Ectodermal cell (in vitro differentiated cells): Measurements from ENCODE around the gene FLII. TPM values are rescaled to one million over a fixed set of nuclear protein-coding genes. Genes with fewer than 3 reads are reported as not detected.
A peak's percentile ranks its signal among the peaks of the same experiment; 100 is the strongest.
"Not testable (repeated sequence)": the region's sequence is repeated elsewhere in the genome, so short reads cannot be mapped to it uniquely, and the experiment has no call there.

Experiments used
- H3K27ac ChIP-seq: 2 replicates; pipeline ENCODE4 v1.7.0; 2013; ENCODE audit warnings: mild to moderate bottlenecking, low read depth, low read length; ENCODE audit not compliant: insufficient read depth, poor library complexity, severe bottlenecking
- H3K27me3 ChIP-seq: 2 replicates; pipeline ENCODE4 v1.7.0; 2013; ENCODE audit warnings: mild to moderate bottlenecking, low read length; ENCODE audit not compliant: insufficient read depth, control insufficient read depth, poor library complexity, severe bottlenecking
- H3K36me3 ChIP-seq: one replicate; pipeline ENCODE4 v1.7.0; 2013; ENCODE audit warnings: low read length; ENCODE audit not compliant: control insufficient read depth, insufficient read depth
- H3K4me1 ChIP-seq: one replicate; pipeline ENCODE4 v1.7.0; 2013; ENCODE audit warnings: low read length; ENCODE audit not compliant: control insufficient read depth, insufficient read depth
- H3K4me3 ChIP-seq: 2 replicates; pipeline ENCODE4 v1.7.0; 2013; ENCODE audit warnings: low read depth, low read length, control low read depth; ENCODE audit not compliant: insufficient read depth
- H3K9me3 ChIP-seq: 2 replicates; pipeline ENCODE4 v1.7.0; 2013; ENCODE audit warnings: mild to moderate bottlenecking, low read length, moderate library complexity; ENCODE audit not compliant: control insufficient read depth
- WGBS, 2 experiments: methylation state at CpG; one replicate each; pipeline ENCODE4 v1.1.7; 2013; ENCODE audit warnings: missing lambda C conversion rate in 2 of 2; 5-methylcytosine and 5-hydroxymethylcytosine counted together
- polyA plus RNA-seq, 4 experiments: library from polyadenylated mRNA; stranded (reverse); fragments of 50-300 nt; gene quantifications; one replicate each; pipeline ENCODE4 v1.2.3, GENCODE V29; 2013

The FLII gene
- 235 TPM for polyA plus RNA-seq (2013, experiment 1 of 4)
- 227 TPM for polyA plus RNA-seq (2013, experiment 2 of 4)
- polyA plus RNA-seq (2013, experiment 3 of 4) = 168 TPM
- 178 TPM for polyA plus RNA-seq (2013, experiment 4 of 4)

- 3% methylated on average over 71 of the region's 71 CpGs for WGBS, 2 experiments
- no peaks in the 10 kb centered on the region for H3K27me3 ChIP-seq
- peak within 1 kb of the TSS; percentile 65 for H3K27ac ChIP-seq
These were observed at the start of gene FLII for GRCh38 chr17:18258356-18259038. Gene FLII (minus strand): TSS chr17:18258738. CDS start chr17:18258690, 48 bp downstream.

GRCh38 chr17:18303206-18303605 is 44.7 kb upstream of the FLII start:
- not testable (repeated sequence) for H3K4me1 ChIP-seq, H3K4me3 ChIP-seq, H3K9me3 ChIP-seq, H3K27ac ChIP-seq, H3K27me3 ChIP-seq
- peaks cover 56% of the 10 kb centered on the region for H3K36me3 ChIP-seq
- WGBS, 2 experiments = 97 to 98% methylated on average over 13 of the region's 13 CpGs

More at GRCh38 chr17:18258356-18259038, at the start of gene FLII:
- H3K4me3 ChIP-seq = peak within 1 kb of the TSS; percentile 85
- no peaks in the 10 kb centered on the region for H3K9me3 ChIP-seq
- peaks cover 24% of the 10 kb centered on the region for H3K36me3 ChIP-seq
- peaks cover 18% of the 10 kb centered on the region for H3K4me1 ChIP-seq

- no peaks in the 10 kb centered on the region for H3K9me3 ChIP-seq
- no peaks in the 10 kb centered on the region for H3K27me3 ChIP-seq
- no peak overlapping the region for H3K4me3 ChIP-seq
- 95% methylated on average over 8 of the region's 8 CpGs for WGBS, 2 experiments
- no peak overlapping the region for H3K27ac ChIP-seq
- H3K4me1 ChIP-seq = no peaks in the 10 kb centered on the region
- peaks cover 44% of the 10 kb centered on the region for H3K36me3 ChIP-seq
These were observed 42.4 kb upstream of the FLII start for GRCh38 chr17:18300725-18301480.

GRCh38 chr17:18298061-18298460 is 39.5 kb upstream of the FLII start:
- not testable (repeated sequence) for H3K4me1 ChIP-seq, H3K27ac ChIP-seq, H3K27me3 ChIP-seq, H3K9me3 ChIP-seq, H3K4me3 ChIP-seq
- peaks cover 47% of the 10 kb centered on the region for H3K36me3 ChIP-seq
- 96 to 98% methylated on average over 24 of the region's 30 CpGs for WGBS, 2 experiments

- no peak overlapping the region for H3K4me3 ChIP-seq
- H3K9me3 ChIP-seq = no peaks in the 10 kb centered on the region
- no peak overlapping the region for H3K27ac ChIP-seq
- 94 to 97% methylated on average over 15 of the region's 15 CpGs for WGBS, 2 experiments
- no peaks in the 10 kb centered on the region for H3K27me3 ChIP-seq
- H3K36me3 ChIP-seq = peaks cover 57% of the 10 kb centered on the region
- no peaks in the 10 kb centered on the region for H3K4me1 ChIP-seq
These were observed 33.4 kb upstream of the FLII start for GRCh38 chr17:18291718-18292540.

- Histone ChIP-seq H3K9me3 (no peaks in the 10 kb centered on the region), H3K27me3 (no peaks in the 10 kb centered on the region), H3K4me1 (no peaks in the 10 kb centered on the region), H3K27ac (no peak overlapping the region), H3K36me3 (peaks cover 77% of the 10 kb centered on the region), H3K4me3 (no peak overlapping the region)
- 93 to 95% methylated on average over 11 of the region's 11 CpGs for WGBS, 2 experiments
These were observed 26.8 kb upstream of the FLII start for GRCh38 chr17:18285296-18285695.

GRCh38 chr17:18281788-18282187 is 23.2 kb upstream of the FLII start:
- peaks cover 69% of the 10 kb centered on the region for H3K36me3 ChIP-seq
- H3K4me3 ChIP-seq = no peak overlapping the region
- no peaks in the 10 kb centered on the region for H3K9me3 ChIP-seq
- H3K27ac ChIP-seq = no peak overlapping the region
- no peaks in the 10 kb centered on the region for H3K4me1 ChIP-seq
- 95 to 97% methylated on average over 6 of the region's 6 CpGs for WGBS, 2 experiments
- no peaks in the 10 kb centered on the region for H3K27me3 ChIP-seq

- Histone ChIP-seq H3K9me3 (no peaks in the 10 kb centered on the region), H3K4me1 (no peaks in the 10 kb centered on the region), H3K27ac (no peak overlapping the region), H3K27me3 (no peaks in the 10 kb centered on the region), H3K36me3 (peaks cover 71% of the 10 kb centered on the region), H3K4me3 (no peak overlapping the region)
- 93% methylated on average over 4 to 5 of the region's 5 CpGs for WGBS, 2 experiments
These were observed 22.3 kb upstream of the FLII start for GRCh38 chr17:18280766-18281371.

- Histone ChIP-seq H3K27ac (no peak overlapping the region), H3K27me3 (no peaks in the 10 kb centered on the region), H3K36me3 (peaks cover 67% of the 10 kb centered on the region)
These were observed 21.7 kb upstream of the FLII start for GRCh38 chr17:18280249-18280648.

More at GRCh38 chr17:18280249-18280648, 21.7 kb upstream of the FLII start:
- Histone ChIP-seq H3K4me1 (no peaks in the 10 kb centered on the region), H3K9me3 (no peaks in the 10 kb centered on the region), H3K4me3 (no peak overlapping the region)
- WGBS, 2 experiments = 94 to 97% methylated on average over 4 of the region's 4 CpGs
